ENCODE data around the gene GLE1. TPM values are rescaled to one million over a fixed set of nuclear protein-coding genes. Genes with fewer than 3 reads are reported as not detected.

The GLE1 gene
- total RNA-seq, 1 donor from 2014 or later, result 32.0 TPM

Small RNA genes lying within 50 kb of the gene (small RNA-seq; reads per million reads assigned to genes)
- gene RNU7-171P (ENCODE audit: low replicate concordance), result not detected

Other genes with a start within 250 kb of the GLE1 start
- 134 TPM for gene GOLGA2, start 228.7 kb upstream of the GLE1 start, total RNA-seq
- gene SWI5, start 228.4 kb upstream of the GLE1 start, total RNA-seq, result 14.7 TPM
- 9.6 TPM for gene TRUB2, start 182.3 kb upstream of the GLE1 start, total RNA-seq
- gene COQ4, start 181.9 kb upstream of the GLE1 start, total RNA-seq, result 29.8 TPM
- gene SLC27A4, start 164.2 kb upstream of the GLE1 start, total RNA-seq, result 11.5 TPM
- gene URM1, start 133.3 kb upstream of the GLE1 start, total RNA-seq, result 28.8 TPM
- 63.2 TPM for gene CERCAM, start 83.9 kb upstream of the GLE1 start, total RNA-seq
- gene ODF2, start 48.7 kb upstream of the GLE1 start, total RNA-seq, result 20.9 TPM
- 335 TPM for gene SPTAN1, start 47.9 kb downstream of the GLE1 start, total RNA-seq
- 37.0 TPM for gene DYNC2I2, start 152.1 kb downstream of the GLE1 start, total RNA-seq
- 307 TPM for gene SET, start 184.5 kb downstream of the GLE1 start, total RNA-seq
- gene PKN3, start 197.8 kb downstream of the GLE1 start, total RNA-seq, result 5.9 TPM
- 4.1 TPM for gene ZDHHC12, start 219.4 kb downstream of the GLE1 start, total RNA-seq

All from tongue (tissue), 2 donors.